Stimulated activated CD8-positive, alpha-beta memory T cell treated with anti-CD3 and anti-CD28 coated beads, Interleukin-12 subunit alpha, Interleukin-12 subunit beta, amount 100 ng/mL, for 24 hours (primary cell): ENCODE data around the gene MRPS9.
A peak's percentile ranks its signal among the peaks of the same experiment; 100 is the strongest.

Experiments used
- DNase-seq: peaks from one replicate; pipeline ENCODE4 v3.0.0-alpha.2; 2020; ENCODE audit errors: extremely low read depth

MRPS9 gene

DNA sequence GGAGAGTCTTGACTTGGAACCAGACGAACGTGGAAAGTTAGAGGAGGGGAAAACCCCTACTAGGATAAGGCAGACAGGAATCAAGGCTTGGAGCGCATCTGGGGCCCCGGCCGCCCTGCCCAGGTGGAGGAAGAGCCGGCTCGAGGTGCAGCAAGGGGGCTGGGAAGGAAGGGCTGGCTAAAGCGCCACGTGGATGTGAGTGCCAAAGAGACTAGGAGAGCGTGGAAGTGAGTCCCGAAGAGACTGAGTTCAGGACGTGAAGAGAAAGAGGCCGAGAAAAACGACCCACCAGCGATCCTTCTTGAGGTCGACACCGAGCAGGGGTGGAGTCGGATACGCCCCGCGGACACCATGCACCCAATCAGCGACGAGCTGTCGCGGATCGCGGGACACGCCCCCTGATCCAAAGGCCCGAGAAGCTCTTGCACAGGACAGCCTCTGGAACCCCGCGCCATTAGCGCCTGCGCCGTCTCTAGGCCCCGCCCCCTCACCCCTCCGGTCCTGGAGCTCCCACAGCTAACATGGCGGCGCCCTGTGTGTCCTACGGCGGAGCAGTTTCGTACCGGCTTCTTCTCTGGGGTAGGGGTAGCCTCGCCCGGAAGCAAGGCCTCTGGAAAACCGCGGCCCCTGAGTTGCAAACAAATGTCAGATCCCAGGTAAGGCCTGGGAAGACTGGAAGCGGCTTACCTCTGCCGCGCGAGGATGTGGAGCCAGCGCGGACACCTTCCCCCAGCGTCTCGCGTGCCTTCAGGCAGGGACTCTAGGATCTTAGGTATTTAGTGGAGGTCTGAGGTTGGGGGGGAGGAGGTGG is at the start of gene MRPS9:
Gene MRPS9, plus strand, starts transcription at position 498 of the 811 bp plus-strand sequence. Its CDS starts 24 bp downstream, at position 522.
- DNase-seq = peak; percentile 97

GRCh38 chr2:105005181-105005951 is 32.5 kb upstream of the MRPS9 start:
- DNase-seq = no peak

GRCh38 chr2:105007367-105007766 is 30.5 kb upstream of the MRPS9 start:
- no peak for DNase-seq

- DNase-seq = no peak
These were observed 5.4 kb upstream of the MRPS9 start for GRCh38 chr2:105032476-105032875.

DNA sequence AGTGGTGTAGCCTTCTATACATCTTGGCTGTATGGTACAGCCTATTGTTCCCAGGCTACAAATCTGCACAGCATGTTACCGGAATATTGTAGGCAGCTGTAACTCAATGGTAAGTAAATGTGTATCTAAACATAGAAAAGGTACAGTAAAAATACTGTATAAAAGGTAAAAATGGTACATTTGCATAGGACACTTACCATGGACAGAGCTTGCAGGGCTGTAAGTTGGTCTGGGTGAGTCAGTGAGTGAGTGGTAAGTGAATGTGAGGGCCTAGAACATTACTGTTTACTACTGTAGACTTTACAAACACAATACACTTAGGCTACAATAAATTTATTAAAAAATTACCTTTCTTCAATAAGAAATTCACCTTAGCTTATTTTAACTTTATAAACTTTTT is 3.7 kb upstream of the MRPS9 start:
- DNase-seq = no peak

DNA sequence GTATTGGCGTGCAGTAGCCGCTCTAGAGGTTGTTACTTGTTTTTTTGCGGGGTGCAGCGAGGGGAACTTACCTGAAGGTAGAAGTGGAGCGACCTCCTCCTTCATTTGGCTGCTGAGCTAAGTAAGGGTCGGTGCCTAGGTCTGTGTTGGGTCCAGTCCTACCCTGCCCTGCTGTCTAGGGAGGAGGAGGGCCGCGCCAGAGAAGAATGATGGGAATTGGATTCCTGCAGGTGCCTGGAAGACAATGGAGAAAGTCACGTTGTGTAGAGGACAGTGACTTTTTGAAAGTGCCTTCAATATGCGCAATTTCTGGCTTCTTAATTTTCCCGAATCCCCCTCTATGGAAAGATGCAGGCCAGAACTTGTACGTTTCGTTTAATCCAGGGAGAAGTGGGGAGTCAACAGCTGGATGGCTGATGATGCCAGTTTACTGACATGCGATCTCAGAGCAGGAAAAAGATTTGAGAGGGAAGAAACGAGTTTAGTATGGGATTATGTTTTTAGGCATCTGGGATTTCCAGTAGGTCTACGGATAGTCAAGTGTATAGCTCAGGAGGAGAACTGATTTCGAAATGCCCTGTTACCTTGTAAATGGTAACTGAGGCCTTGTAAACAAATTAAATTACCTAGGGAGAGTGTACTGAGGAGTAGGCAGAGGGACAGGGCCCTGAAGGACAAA is 653 bp downstream of the MRPS9 start:
- DNase-seq = no peak

- DNase-seq = no peak
These were observed 1.7 kb downstream of the MRPS9 start for GRCh38 chr2:105039559-105039958.

DNA sequence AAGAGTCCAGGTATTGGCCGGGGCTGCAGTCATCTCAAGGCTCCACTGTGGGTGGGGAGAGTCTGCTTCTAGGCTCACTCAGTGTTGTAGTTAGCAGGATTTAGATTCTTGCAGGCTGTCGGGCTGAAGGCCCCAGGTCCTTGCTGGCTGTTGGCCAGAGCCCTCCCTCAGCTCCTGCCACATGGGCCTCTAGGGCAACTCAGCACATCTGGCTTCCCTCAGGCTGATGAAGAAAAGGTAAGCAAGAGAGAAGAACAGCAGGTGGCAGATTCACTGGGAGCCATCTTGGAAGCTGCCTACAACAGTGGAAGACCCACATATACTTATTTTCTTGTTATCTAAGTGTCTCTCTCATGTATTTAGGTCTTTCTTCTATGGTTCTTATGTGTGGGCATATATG is 4.3 kb downstream of the MRPS9 start:
- no peak for DNase-seq

DNA sequence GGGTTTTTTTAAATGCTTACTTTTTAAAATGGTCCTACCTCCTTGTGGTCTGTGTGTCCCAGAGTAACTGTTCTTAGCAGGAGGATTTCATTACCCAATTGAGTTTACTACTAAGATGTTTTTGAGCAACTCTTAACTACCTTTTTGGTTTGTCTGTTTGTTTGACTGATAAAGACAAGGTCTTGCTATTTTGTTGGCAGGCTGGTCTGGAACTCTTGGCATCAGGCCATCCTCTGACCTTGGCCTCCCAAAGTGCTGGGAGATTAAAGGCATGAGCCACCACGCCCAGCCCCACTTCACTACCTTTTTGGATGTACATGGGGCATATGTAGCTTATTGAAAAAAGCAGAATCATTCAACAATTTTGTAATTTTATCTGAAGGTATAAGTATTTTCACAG is 14.9 kb downstream of the MRPS9 start:
- DNase-seq = no peak

DNA sequence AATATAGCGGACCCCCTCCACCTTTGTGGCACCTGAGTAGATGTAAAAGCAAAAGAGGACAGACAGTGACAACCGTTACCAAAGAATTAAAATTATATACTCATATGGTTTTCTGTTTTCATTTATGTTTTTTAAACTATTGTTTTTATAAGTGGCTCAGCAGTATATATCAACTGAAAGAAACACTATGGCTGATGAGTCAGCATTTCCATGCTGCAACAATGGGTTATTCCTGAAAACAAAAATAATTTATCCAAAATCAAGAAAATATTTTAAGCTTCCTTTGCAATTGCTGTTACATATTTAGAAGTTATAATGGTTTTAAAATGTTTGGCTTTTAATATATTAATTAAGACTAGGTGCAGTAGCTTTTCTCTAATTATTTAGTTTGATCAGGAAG is 17.7 kb downstream of the MRPS9 start:
- DNase-seq = no peak

DNA sequence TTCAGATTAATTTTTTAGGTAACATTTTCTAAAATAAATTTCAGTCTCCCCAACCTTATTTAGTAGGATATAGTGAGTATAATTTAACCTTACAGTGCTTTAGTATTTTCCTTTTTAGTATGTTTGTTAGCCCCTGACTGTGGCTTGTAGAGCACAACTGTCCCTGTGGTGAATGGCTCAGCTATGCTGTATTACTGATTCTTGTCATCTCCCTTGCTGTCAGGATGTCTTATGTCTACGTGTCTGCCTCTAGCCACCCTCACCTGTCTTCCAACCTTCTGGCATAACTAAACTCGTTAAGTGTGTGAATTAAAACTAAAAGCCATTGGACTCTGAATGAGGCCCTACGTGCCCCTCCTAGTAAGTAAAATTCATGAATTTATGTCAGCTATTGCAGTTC is 18.4 kb downstream of the MRPS9 start:
- no peak for DNase-seq

DNA sequence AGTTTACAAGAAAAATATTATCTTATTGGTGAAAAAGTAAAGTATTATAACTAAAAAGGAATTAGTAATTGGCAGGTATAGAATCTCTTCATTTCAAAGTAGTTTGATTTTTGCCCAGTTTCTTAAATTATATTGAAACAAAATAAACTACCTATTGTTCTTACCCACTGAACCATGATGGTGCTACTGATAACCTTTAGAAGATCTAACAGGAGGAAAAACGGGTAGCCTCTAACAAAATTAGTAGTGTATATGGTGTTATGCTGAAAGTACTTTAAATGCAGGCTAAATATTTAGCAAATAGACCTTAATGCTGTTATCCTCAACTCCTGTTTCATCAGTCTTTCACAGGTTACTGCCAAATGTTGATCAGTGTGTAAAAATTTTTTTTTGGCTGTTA is 19.1 kb downstream of the MRPS9 start:
- no peak for DNase-seq

GRCh38 chr2:105061560-105061959 is 23.7 kb downstream of the MRPS9 start:
- no peak for DNase-seq

GRCh38 chr2:105062158-105062557 is 24.3 kb downstream of the MRPS9 start:
- no peak for DNase-seq

DNA sequence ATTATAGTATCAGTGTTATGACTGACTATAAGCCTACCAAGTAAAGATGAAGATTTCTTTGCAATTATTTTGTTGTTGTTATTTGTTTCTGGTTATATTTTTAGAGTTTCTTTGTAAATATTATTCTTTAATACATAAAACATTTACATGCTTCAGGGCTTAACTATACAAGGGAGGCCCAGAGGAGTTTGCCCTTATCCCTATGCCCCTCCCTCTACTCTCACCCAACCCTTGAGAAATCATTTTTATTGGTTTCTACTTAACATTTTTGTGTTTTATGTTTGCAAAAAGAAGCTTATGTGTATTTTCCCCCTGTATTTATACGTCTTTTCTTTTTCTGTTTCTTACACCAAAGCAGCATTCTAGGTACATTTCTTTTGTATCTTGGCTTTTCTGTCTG is 30.5 kb downstream of the MRPS9 start:
- DNase-seq = no peak

GRCh38 chr2:105068875-105069274 is 31.0 kb downstream of the MRPS9 start:
- no peak for DNase-seq

DNA sequence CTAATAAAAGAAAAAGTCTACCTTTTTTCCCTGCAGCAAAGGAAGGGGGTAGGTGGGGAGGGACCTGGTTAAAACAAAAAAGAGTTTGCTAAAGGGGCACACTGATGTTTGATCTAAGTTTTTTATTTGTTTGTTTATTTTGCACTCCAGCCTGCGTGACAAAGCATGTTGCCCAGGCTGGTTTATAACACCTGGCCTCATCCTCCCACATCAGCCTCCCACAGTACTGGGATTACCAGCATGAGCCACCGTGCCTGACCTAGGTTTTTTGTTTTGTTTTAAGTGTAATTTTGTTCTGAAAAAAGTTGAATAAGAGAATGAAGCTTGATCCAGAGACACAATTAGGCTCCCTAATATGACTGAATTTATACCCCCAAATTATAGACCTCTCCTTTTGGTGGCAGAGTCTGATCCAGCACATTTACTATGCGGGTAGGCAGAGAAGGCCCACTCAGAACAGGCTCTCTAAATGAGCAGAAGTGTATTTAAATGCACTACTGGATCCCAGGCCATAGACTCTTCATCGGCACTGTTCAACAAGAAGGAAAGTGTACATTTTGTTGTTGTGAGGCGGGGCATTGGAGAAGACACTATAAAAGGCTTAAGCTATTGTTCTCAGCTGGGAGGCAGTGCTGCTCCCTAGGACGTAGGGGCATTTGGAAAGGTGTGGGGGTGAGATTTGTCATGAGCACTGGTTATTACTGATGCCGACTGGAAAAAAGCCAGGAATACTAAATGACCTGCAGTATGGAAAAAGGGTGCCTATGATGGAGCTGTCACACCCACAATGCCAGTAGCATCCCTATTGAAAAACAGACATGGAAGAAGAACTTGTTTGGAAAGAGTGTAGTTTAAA is 32.4 kb downstream of the MRPS9 start:
- no peak for DNase-seq

DNA sequence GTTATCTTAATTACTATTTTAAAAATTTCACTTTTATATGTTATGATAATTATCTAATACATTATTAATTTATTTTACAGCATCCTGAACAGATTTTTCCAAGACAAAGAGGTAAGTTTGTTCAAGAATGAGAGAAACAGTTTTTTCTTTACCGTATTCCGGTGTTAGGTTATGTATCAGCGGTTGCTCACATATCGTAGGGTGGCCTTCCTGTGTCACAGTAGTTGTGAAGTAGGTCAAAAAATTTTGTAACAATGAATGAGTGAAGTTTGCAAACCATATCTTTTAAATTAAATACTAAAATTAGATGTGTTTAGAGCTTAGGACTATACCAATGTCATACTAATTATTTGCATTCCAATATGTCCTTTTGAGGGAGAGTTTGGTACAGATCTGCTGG is 33.5 kb downstream of the MRPS9 start:
- no peak for DNase-seq

GRCh38 chr2:105072039-105072438 is 34.2 kb downstream of the MRPS9 start:
- DNase-seq = no peak

- DNase-seq = no peak
These were observed 35.7 kb downstream of the MRPS9 start for GRCh38 chr2:105073591-105073990.

DNA sequence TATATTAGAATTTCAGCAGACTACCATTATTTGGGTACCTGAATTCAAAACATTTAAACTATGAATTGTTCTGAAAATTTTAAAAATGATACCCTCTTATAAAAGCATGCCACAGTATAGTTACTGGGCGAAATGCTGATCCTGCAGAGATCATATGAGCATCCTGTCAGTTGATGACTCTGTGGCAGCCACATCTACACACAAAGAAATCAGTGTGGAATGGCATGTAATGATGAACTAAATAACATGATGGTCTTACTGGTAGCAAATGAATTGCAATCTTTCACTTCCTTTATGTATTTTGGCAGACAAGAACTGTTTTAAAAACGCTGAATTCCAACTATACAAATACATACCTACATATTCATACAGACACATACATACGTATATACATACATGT is 38.3 kb downstream of the MRPS9 start:
- no peak for DNase-seq
